ENCODE results near the gene CFDP1.

CFDP1 gene

GRCh38 chr16:75298267-75298666, 135.0 kb downstream of the CFDP1 start:
- no peak for TF ChIP-seq TAF1 (IDR thresholded peaks at IDR 0.05; ENCODE audit: borderline replicate concordance, insufficient read depth, low read length)
- no peak for TF ChIP-seq SIN3A (IDR thresholded peaks at IDR 0.05; ENCODE audit: borderline replicate concordance, insufficient read depth, low read length)
- no peak for TF ChIP-seq POLR2AphosphoS5 (IDR thresholded peaks at IDR 0.05; ENCODE audit: low read depth, low read length)
- TF ChIP-seq REST (IDR thresholded peaks at IDR 0.05; ENCODE audit: insufficient read depth in 1 of 2, low read depth in 2 of 2, low read length in 2 of 2) = no peak
- no peak for TF ChIP-seq FOXP2 (optimal IDR thresholded peaks at IDR 0.05; ENCODE audit: borderline replicate concordance, extremely low read depth, extremely low read length, insufficient read depth)

GRCh38 chr16:75296606-75297005, 136.7 kb downstream of the CFDP1 start:
- no peak for TF ChIP-seq TAF1 (IDR thresholded peaks at IDR 0.05; ENCODE audit: borderline replicate concordance, insufficient read depth, low read length)
- no peak for TF ChIP-seq POLR2AphosphoS5 (IDR thresholded peaks at IDR 0.05; ENCODE audit: low read depth, low read length)
- TF ChIP-seq SIN3A (IDR thresholded peaks at IDR 0.05; ENCODE audit: borderline replicate concordance, insufficient read depth, low read length) = no peak
- no peak for TF ChIP-seq REST (IDR thresholded peaks at IDR 0.05; ENCODE audit: insufficient read depth in 1 of 2, low read depth in 2 of 2, low read length in 2 of 2)
- no peak for TF ChIP-seq FOXP2 (optimal IDR thresholded peaks at IDR 0.05; ENCODE audit: borderline replicate concordance, extremely low read depth, extremely low read length, insufficient read depth)

- TF ChIP-seq REST (IDR thresholded peaks at IDR 0.05; ENCODE audit: insufficient read depth in 1 of 2, low read depth in 2 of 2, low read length in 2 of 2) = no peak
- no peak for TF ChIP-seq FOXP2 (optimal IDR thresholded peaks at IDR 0.05; ENCODE audit: borderline replicate concordance, extremely low read depth, extremely low read length, insufficient read depth)
- TF ChIP-seq POLR2AphosphoS5 (IDR thresholded peaks at IDR 0.05; ENCODE audit: low read depth, low read length) = no peak
- TF ChIP-seq SIN3A (IDR thresholded peaks at IDR 0.05; ENCODE audit: borderline replicate concordance, insufficient read depth, low read length) = no peak
- no peak for TF ChIP-seq TAF1 (IDR thresholded peaks at IDR 0.05; ENCODE audit: borderline replicate concordance, insufficient read depth, low read length)
Observed at GRCh38 chr16:75294773-75295459, 138.4 kb downstream of the CFDP1 start.

- no peak for TF ChIP-seq TAF1 (IDR thresholded peaks at IDR 0.05; ENCODE audit: borderline replicate concordance, insufficient read depth, low read length)
- TF ChIP-seq REST (IDR thresholded peaks at IDR 0.05; ENCODE audit: insufficient read depth in 1 of 2, low read depth in 2 of 2, low read length in 2 of 2) = no peak
- TF ChIP-seq FOXP2 (optimal IDR thresholded peaks at IDR 0.05; ENCODE audit: borderline replicate concordance, extremely low read depth, extremely low read length, insufficient read depth) = no peak
- TF ChIP-seq SIN3A (IDR thresholded peaks at IDR 0.05; ENCODE audit: borderline replicate concordance, insufficient read depth, low read length) = no peak
- TF ChIP-seq POLR2AphosphoS5 (IDR thresholded peaks at IDR 0.05; ENCODE audit: low read depth, low read length) = no peak
Observed at GRCh38 chr16:75293772-75294171, 139.5 kb downstream of the CFDP1 start.

Measured in PFSK-1 (cell line).